ENCODE results near the gene BAZ1B.

DNA sequence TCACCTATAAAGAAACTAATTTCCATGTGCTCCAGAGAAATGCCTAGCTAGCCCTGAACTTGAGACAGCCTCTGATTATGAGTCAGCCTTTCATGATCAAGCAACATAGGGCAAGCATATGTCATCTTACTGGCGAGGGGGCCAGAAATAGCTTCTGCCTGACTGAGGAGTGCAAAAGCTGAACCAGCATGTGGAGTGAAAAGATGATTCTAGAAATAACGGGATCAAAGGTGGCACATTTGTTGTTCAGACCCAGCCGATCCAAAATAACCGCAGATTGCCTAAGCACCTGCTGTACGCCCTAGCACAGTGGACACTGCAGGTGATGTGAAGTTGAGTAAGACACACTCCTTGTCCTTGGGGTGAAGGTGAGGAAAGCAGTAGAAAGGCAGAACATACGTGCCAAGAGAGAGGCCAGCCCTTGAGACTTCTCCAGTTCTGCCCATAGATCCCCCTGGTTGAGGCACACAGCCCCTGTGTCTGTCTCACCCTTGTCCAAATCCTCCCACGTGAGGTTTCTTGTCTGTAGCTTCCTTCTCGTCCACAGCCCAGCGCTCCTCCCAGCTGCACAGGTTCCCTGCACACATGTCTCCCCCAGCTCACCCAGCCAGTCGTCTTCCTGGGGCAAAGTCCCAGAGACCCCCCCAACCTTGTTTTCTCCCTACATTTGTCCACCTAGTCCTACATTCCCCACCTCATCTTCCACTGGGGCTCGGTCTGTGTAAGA lies 38.2 kb upstream of the BAZ1B start:
- TF ChIP-seq, protein P1, sequence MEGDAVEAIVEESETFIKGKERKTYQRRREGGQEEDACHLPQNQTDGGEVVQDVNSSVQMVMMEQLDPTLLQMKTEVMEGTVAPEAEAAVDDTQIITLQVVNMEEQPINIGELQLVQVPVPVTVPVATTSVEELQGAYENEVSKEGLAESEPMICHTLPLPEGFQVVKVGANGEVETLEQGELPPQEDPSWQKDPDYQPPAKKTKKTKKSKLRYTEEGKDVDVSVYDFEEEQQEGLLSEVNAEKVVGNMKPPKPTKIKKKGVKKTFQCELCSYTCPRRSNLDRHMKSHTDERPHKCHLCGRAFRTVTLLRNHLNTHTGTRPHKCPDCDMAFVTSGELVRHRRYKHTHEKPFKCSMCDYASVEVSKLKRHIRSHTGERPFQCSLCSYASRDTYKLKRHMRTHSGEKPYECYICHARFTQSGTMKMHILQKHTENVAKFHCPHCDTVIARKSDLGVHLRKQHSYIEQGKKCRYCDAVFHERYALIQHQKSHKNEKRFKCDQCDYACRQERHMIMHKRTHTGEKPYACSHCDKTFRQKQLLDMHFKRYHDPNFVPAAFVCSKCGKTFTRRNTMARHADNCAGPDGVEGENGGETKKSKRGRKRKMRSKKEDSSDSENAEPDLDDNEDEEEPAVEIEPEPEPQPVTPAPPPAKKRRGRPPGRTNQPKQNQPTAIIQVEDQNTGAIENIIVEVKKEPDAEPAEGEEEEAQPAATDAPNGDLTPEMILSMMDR (IDR thresholded peaks at IDR 0.05), result no peak
- TF ChIP-seq RELA (CRISPR knock-in tag; IDR thresholded peaks at IDR 0.05; ENCODE audit: borderline replicate concordance) (no peak), USF2 (CRISPR knock-in tag; IDR thresholded peaks at IDR 0.05) (no peak), ATF1 (CRISPR knock-in tag; IDR thresholded peaks at IDR 0.05) (no peak), NR3C1 (CRISPR knock-in tag; conservative IDR thresholded peaks at IDR 0.05; ENCODE audit: low read depth) (no peak), PRDM15 (CRISPR knock-in tag; IDR thresholded peaks at IDR 0.05) (no peak)
- TF ChIP-seq, protein P2, sequence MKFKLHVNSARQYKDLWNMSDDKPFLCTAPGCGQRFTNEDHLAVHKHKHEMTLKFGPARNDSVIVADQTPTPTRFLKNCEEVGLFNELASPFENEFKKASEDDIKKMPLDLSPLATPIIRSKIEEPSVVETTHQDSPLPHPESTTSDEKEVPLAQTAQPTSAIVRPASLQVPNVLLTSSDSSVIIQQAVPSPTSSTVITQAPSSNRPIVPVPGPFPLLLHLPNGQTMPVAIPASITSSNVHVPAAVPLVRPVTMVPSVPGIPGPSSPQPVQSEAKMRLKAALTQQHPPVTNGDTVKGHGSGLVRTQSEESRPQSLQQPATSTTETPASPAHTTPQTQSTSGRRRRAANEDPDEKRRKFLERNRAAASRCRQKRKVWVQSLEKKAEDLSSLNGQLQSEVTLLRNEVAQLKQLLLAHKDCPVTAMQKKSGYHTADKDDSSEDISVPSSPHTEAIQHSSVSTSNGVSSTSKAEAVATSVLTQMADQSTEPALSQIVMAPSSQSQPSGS (CRISPR knock-in tag; IDR thresholded peaks at IDR 0.05; ENCODE audit: borderline replicate concordance, low read depth), result no peak

All from WTC11 (cell line).